B cell (primary cell): ENCODE results near the gene TMIE. TPM values are rescaled to one million over a fixed set of nuclear protein-coding genes. Genes with fewer than 3 reads are reported as not detected.

ENCODE experiments used
- ATAC-seq: fragments of 200-7000 bp; cut with Tn5 transposase; one replicate; pipeline ENCODE4 v1.10.0; 2021; ENCODE audit warnings: low read depth, mild to moderate bottlenecking, moderate number of reproducible peaks, moderate library complexity
- CTCF ChIA-PET: fragments of 350-600 bp; sonication (Branson Sonifier 250); formaldehyde crosslinking; loops from one replicate; lab custom pipeline; 2021; ENCODE audit warnings: antibody characterized with exemption, inconsistent platforms; lab: Charles Lee
- POLR2A ChIA-PET: fragments of 350-600 bp; sonication (Branson Sonifier 250); formaldehyde crosslinking; loops from one replicate; lab custom pipeline; 2021; ENCODE audit warnings: antibody characterized with exemption; lab: Charles Lee
- DNase-seq: peaks from one replicate; pipeline ENCODE4 v3.0.0; 2013
- H2AFZ ChIP-seq: 2 replicates; pipeline ENCODE4 v1.6.1; 2012; ENCODE audit warnings: mild to moderate bottlenecking, low read depth, low read length; ENCODE audit not compliant: insufficient read depth, poor library complexity, severe bottlenecking
- H3K27ac ChIP-seq, 2 donors: 1 replicate in 1 of 2; 2 replicates in 1 of 2; pipeline ENCODE4 v1.5.1; 2012 to 2013; ENCODE audit warnings: low read length in 2 of 2, mild to moderate bottlenecking in 2 of 2, moderate library complexity in 1 of 2
- H3K27me3 ChIP-seq, 4 experiments: fragments of 200-600 bp in 1 of 4; sonication (generic) in 1 of 4; replicated peaks in 1 of 4; 1 replicate in 2 of 4; 2 replicates in 2 of 4; pipeline versions ENCODE4 v1.6.1 to v1.7.0; 2013 to 2016; ENCODE audit warnings: low read length in 3 of 4, mild to moderate bottlenecking in 2 of 4, mixed read lengths in 1 of 4, moderate library complexity in 1 of 4; ENCODE audit not compliant: insufficient read depth in 4 of 4, control insufficient read depth in 3 of 4; ENCODE audit errors: control extremely low read depth in 1 of 4
- H3K36me3 ChIP-seq, 2 experiments: replicated peaks in 1 of 2; 1 replicate in 1 of 2; 2 replicates in 1 of 2; pipeline versions ENCODE4 v1.6.1 to v1.7.1; 2013; ENCODE audit warnings: low read length in 1 of 2; ENCODE audit not compliant: insufficient read depth in 2 of 2, control insufficient read depth in 1 of 2; ENCODE audit errors: control extremely low read depth in 1 of 2, extremely low read depth in 1 of 2
- H3K4me1 ChIP-seq, 2 donors: fragments of 200-600 bp in 1 of 2; sonication (generic) in 1 of 2; 1 replicate in 1 of 2; 2 replicates in 1 of 2; pipeline versions ENCODE4 v1.5.1 to v1.6.1; 2013 to 2017; ENCODE audit warnings: low read length in 2 of 2; ENCODE audit not compliant: control insufficient read depth in 2 of 2, insufficient read depth in 2 of 2
- H3K4me2 ChIP-seq: replicated peaks from 2 replicates; pipeline ENCODE3; 2012; ENCODE audit warnings: mild to moderate bottlenecking, low read depth, low read length; ENCODE audit not compliant: poor library complexity, severe bottlenecking
- H3K4me3 ChIP-seq, 5 experiments: fragments of 200-600 bp in 1 of 5; sonication (generic) in 1 of 5; 1 replicate in 3 of 5; 2 replicates in 2 of 5; pipeline versions ENCODE4 v1.5.1 to v1.7.0; 2011 to 2016; ENCODE audit warnings: low read length in 4 of 5, mild to moderate bottlenecking in 4 of 5, low read depth in 2 of 5, control low read depth in 1 of 5, moderate library complexity in 1 of 5; ENCODE audit not compliant: insufficient read depth in 1 of 5; ENCODE audit errors: control extremely low read depth in 1 of 5, extremely low read depth in 1 of 5
- H3K79me2 ChIP-seq: fragments of 200-600 bp; sonication (generic); one replicate; pipeline ENCODE4 v1.6.0; 2016; ENCODE audit warnings: low read length; ENCODE audit not compliant: control insufficient read depth, insufficient read depth
- H3K9ac ChIP-seq: fragments of 200-600 bp; sonication (generic); 2 replicates; pipeline ENCODE4 v1.6.1; 2017; ENCODE audit warnings: mild to moderate bottlenecking, low read length, moderate library complexity
- H3K9me3 ChIP-seq, 3 donors: one replicate each; pipeline versions ENCODE4 v1.6.1 to v1.7.1; 2013; ENCODE audit warnings: low read length in 2 of 3; ENCODE audit not compliant: control insufficient read depth in 2 of 3, insufficient read depth in 1 of 3; ENCODE audit errors: control extremely low read depth in 1 of 3
- H4K20me1 ChIP-seq: 2 replicates; pipeline ENCODE4 v1.6.0; 2012; ENCODE audit warnings: mild to moderate bottlenecking, low read length; ENCODE audit not compliant: insufficient read depth, control insufficient read depth, poor library complexity, severe bottlenecking
- H3K27ac Mint-ChIP-seq: one replicate; pipeline ENCODE4 v1.8.0; 2021; ENCODE audit warnings: mixed read lengths
- H3K27me3 Mint-ChIP-seq: one replicate; pipeline ENCODE4 v1.8.0; 2021; ENCODE audit warnings: mixed read lengths
- H3K4me1 Mint-ChIP-seq: one replicate; pipeline ENCODE4 v1.8.0; 2021; ENCODE audit warnings: mixed read lengths
- H3K4me3 Mint-ChIP-seq: one replicate; pipeline ENCODE4 v1.8.0; 2021; ENCODE audit warnings: mixed read lengths
- H3K9me3 Mint-ChIP-seq: one replicate; pipeline ENCODE4 v1.8.0; 2022; ENCODE audit warnings: mixed read lengths; ENCODE audit not compliant: insufficient read depth
- CTCF ChIP-seq: fragments of 200-600 bp; IDR thresholded peaks from one replicate; pipeline ENCODE4 v1.8.0; 2022; ENCODE audit warnings: antibody characterized with exemption, mild to moderate bottlenecking
- EZH2 ChIP-seq: IDR thresholded peaks from 2 replicates; pipeline ENCODE4 v1.6.1; 2012; ENCODE audit warnings: borderline replicate concordance, low read depth, mild to moderate bottlenecking, moderate library complexity, low read length; ENCODE audit not compliant: insufficient read depth, poor library complexity, severe bottlenecking
- WGBS: methylation state at CpG from one replicate; pipeline ENCODE4 v1.1.5; 2013; ENCODE audit warnings: missing lambda C conversion rate; ENCODE audit not compliant: insufficient coverage; 5-methylcytosine and 5-hydroxymethylcytosine counted together
- intact Hi-C: fragments of 100-400 bp; cut with micrococcal nuclease; formaldehyde crosslinking; loops from one replicate; pipeline ENCODE4 v1.10.0; 2022
- polyA plus RNA-seq: library from polyadenylated mRNA; depleted of rRNA; stranded (reverse); fragments of >200 nt; gene quantifications from 2 replicates; pipeline ENCODE4 v1.2.3, GENCODE V29; 2012
- total RNA-seq, 2 donors: library from RNA; stranded (reverse); fragments of 120-200 nt in 1 of 2; gene quantifications; 1 replicate in 1 of 2; 2 replicates in 1 of 2; pipeline versions ENCODE4 v1.2.3 to v1.2.4, GENCODE V29; 2013 to 2022

The TMIE gene
- total and polyA plus RNA-seq, 2 donors (not counting 1 experiment from before 2014, with no cell fraction given), result not detected

- H3K27ac ChIP-seq, result no peak overlapping the region
- H3K36me3 ChIP-seq, result no peaks in the 10 kb centered on the region
- no peaks in the 10 kb centered on the region for H3K4me1 ChIP-seq
- ChIA-PET CTCF (no interaction called here), POLR2A (no interaction called here)
- H3K4me3 ChIP-seq, result no peak overlapping the region
- Mint-ChIP-seq H3K27ac (no peak overlapping the region), H3K27me3 (no peaks in the 10 kb centered on the region), H3K4me1 (no peaks in the 10 kb centered on the region), H3K9me3 (no peaks in the 10 kb centered on the region), H3K4me3 (no peak overlapping the region)
- H4K20me1 ChIP-seq, result no peaks in the 10 kb centered on the region
- no peak overlapping the region for H3K9ac ChIP-seq
- TF ChIP-seq CTCF (no peak), EZH2 (no peak)
- intact Hi-C loops, result no loop called here
- H2AFZ ChIP-seq, result no peak overlapping the region
- H3K9me3 ChIP-seq, result no peaks in the 10 kb centered on the region
- no peak for ATAC-seq
- no peak overlapping the region for H3K4me2 ChIP-seq
- H3K27me3 ChIP-seq, result no peaks in the 10 kb centered on the region
- no peak for DNase-seq
- H3K79me2 ChIP-seq, result no peaks in the 10 kb centered on the region
- WGBS, result 100% methylated on average over 1 of the region's 2 CpGs
Observed at GRCh38 chr3:46748170-46748569, 47.0 kb downstream of the TMIE start.

- ATAC-seq, result no peak
- Mint-ChIP-seq H3K27ac (no peak overlapping the region), H3K4me1 (no peaks in the 10 kb centered on the region), H3K27me3 (no peaks in the 10 kb centered on the region), H3K4me3 (no peak overlapping the region), H3K9me3 (no peaks in the 10 kb centered on the region)
- no peaks in the 10 kb centered on the region for H3K9me3 ChIP-seq
- no peaks in the 10 kb centered on the region for H3K79me2 ChIP-seq
- POLR2A ChIA-PET, result no interaction called here
- no peaks in the 10 kb centered on the region for H3K4me1 ChIP-seq
- no peak overlapping the region for H3K4me2 ChIP-seq
- intact Hi-C loops, result no loop called here
- H3K9ac ChIP-seq, result no peak overlapping the region
- no peaks in the 10 kb centered on the region for H4K20me1 ChIP-seq
- no peak overlapping the region for H3K27ac ChIP-seq
- no peak overlapping the region for H3K4me3 ChIP-seq
- no peak for DNase-seq
- H3K36me3 ChIP-seq, result no peaks in the 10 kb centered on the region
- 67% methylated on average over 4 of the region's 4 CpGs for WGBS
- TF ChIP-seq EZH2, result no peak
- TF ChIP-seq CTCF, result no peak
- H3K27me3 ChIP-seq, result no peaks in the 10 kb centered on the region
- CTCF ChIA-PET, result no interaction called here
- no peak overlapping the region for H2AFZ ChIP-seq
Observed at GRCh38 chr3:46749129-46749528, 47.9 kb downstream of the TMIE start.
